Left forelimb (tissue), 1 donor: ENCODE measurements around the gene SNORC.

Experiments
- DNase-seq: peaks from one replicate; pipeline ENCODE4 v3.0.0-alpha.2; 2018; ENCODE audit warnings: low spot score

The SNORC gene

GRCh38 chr2:232926431-232926939 is 56.4 kb downstream of the SNORC start:
- DNase-seq, result peak; percentile 67

- DNase-seq, result peak; percentile 68
Observed at GRCh38 chr2:232927032-232927792, 57.1 kb downstream of the SNORC start.

- DNase-seq, result peak; percentile 67
Observed at GRCh38 chr2:232927793-232928550, 57.9 kb downstream of the SNORC start.
